Measurements from ENCODE around the gene KIRREL3.

The KIRREL3 gene

DNA sequence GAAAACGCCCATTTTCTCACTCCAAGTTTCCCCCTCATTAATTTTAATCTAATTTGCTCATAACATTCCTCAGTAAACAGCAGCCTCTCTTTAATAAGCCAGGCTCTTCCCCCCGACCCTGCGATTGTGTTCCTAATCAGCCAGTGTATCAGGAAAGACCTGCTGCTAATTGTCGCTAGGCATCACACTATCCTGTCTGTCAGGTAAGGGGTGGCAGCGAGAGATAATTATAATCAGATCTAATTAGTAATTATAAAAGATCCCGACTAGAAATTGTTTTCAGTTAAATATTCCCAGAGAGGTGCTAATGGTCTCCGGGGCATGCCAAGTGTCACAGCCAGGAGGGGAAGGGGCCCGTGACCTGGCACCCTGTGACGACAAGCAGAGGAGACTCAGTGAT is 502.3 kb downstream of the KIRREL3 start:
- DNase-seq: no peak

DNA sequence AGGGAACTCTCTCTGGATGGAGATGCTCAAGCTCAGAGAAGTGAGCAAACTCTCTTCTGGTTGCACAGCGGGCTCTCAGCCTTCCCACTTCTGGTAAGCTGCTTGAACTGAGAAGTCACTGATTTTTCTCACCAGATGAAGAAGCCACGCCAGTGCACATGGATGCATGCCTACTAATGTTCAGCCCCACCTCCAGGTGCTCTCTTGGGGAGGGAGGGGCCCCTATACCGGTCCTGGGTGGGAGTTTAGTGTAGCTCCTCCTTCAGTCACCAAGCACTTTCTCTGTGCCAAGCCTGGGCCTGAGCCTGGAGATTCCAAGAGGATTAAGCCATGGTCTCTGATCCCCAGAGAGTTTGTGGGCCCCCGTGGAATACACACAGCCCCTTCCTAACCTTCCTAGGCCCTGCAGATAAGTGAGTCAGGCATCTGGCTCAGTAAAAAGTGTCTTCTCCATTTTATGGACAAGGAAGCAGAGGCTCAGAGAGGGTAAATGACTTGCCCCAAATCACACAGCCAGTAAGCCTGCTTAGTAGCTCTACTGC is 502.9 kb downstream of the KIRREL3 start:
- DNase-seq: no peak

DNA sequence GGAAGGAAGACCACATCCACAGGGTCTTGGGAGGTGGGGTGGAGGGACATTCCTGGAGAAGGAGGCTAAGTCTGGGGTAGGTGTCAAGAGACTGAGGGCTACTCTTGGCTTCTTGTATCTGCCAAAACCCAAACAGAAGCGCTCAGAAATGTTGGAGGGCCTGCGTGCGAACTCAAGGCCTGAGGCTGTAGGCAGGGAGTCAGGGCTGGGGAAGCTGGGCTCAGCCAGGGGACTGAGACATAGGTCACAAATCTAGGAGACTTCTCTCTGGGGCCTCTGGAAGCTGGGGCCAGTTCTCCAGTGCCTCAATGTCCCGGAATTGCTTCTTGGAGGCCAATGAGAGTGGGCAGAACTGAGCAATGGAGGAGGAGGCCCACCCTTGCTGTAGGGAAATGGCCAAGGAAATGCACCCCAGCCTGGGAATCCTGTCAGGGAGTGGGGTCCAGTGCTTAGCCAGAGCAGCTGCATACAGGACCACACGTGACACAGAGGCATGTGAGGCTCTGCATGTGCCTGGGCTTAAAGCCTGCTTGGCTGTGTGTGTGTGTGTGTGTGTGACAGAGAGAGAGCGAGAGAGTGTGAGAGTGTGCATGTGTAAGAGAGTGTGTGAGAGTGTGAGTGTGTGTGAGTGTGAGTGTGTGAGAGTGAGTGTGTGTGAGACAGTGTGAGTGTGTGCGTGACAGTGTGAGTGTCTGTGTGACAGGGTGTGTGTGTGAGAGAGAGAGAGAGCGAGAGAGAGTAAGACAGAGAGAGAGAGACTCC is 503.8 kb downstream of the KIRREL3 start:
- no peak for DNase-seq

DNA sequence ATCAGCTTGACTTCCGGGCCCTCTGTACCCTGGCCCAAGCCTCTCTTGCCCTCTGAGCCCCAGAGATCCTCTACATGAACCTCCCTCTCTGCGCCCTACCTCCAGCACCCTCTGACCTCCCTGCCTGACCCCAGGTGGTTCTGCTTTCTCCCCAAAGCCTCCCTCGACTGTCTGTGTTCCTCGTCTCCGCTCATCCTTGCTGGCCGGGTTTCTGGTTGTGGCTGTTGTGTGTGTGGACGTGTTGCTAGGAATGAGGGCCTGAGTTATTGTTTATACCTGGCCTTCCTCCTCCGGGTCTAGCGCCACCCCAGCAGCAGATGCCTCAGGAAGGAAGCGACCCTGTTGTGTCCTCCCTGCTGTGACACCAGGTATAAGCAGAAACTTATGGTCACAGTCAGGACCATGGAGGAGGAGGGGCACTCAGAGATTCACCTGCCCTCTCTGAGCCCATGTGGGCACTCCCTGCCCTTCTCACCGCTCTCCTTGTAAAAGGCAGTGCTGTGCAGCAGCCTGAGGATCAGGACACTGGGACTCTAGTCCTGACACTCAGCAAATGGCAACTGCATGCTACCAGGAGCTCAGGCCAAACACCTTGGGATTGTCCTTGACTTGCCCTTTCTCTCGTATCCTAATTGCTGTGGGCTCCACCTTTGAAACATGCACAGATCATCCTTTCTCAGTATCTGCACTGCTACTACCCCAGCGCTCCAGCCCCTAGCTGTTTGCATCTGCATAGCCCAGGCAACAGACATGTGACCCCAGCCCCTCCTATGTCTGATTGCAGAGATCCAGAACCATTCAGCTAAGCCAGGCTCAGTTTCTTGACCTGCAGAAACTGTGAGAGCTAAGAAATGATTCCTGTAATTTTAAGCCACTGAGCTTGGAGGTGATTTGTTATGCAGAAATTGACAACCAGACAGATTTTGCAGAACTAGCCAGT is 505.0 kb downstream of the KIRREL3 start:
- DNase-seq: no peak

DNA sequence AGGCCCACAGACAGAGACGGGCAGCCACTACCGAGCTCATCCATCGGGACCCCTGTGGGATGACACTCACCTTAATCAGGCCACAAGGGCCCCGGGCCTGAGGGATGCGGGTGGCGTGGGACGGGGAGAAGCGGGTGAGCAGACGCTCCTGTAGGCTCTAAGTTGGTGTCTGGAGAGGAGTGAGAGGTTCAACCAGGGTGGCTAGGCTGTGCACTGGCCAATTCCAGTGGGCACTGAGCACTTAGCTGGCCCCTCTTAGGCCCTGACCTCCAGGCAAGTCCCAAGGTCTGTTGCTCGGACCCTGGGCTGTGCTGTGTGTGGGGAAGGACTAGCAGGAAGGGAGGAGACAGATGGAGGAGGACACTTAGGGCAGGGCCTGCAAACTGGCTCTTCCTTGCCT is 505.7 kb downstream of the KIRREL3 start:
- no peak for DNase-seq

GRCh38 chr11:126492331-126493082 is 508.1 kb downstream of the KIRREL3 start:
- no peak for DNase-seq

GRCh38 chr11:126491092-126491491 is 509.5 kb downstream of the KIRREL3 start:
- no peak for DNase-seq

GRCh38 chr11:126489836-126490660 is 510.5 kb downstream of the KIRREL3 start:
- no peak for DNase-seq

DNA sequence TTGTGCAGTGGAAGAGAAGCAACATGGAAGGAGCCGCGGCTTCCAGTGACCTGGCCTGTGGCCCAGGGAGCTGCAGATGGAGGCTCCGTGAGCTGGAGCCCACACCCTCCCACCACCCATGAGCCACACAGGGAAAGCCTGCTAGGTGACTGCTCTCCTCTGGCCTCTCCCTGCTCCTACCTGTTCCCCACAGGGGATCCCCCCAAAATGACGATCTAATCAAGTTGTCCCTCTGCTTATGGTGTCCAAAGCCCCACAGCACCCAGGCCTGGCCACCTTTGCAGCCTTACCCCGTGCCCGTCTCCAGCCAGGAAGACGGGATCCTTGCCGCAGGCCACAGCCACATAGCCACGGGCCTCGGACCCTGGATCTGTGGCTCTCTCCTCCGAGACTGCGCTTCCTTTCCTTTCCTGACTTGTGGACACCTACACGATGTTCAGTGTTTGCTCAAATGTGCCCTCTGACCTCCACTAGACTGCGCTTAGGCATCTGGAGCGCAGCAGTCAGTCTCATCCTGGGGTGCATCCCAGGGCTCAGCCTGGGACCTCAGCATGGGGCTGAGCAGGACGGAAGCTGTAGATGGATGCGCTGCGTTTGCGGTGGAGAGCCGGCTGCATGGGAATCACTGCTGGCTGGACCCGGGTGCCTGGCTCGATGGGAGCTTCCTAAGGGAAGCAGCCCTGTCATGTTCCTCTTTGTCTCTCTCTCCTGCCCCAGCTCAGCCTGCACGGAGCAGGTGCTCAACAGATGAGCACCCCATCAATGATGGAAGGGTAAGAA is 511.8 kb downstream of the KIRREL3 start:
- DNase-seq: no peak

DNA sequence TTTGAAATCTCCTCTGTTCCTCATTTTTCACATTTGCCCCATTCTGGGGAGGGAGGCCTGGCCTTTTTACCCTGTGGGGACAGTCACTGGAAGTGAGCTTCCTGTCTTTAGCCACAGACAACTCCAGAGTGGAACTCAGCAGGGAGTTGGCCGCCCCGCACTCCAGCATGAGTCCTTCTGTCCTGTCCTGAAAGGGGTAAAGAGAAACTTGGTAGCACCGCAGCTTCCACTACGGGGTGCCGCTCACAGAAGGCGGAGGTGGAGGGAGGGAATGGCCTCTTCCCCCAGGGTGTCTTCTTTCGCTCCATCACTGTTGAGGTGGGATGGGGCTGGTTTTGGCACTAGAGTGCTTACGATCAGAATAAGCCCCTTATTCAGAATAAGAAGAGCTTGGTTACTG is 512.9 kb downstream of the KIRREL3 start:
- no peak for DNase-seq

- no peak for DNase-seq
Measured at GRCh38 chr11:126485986-126486635, 514.5 kb downstream of the KIRREL3 start.

DNA sequence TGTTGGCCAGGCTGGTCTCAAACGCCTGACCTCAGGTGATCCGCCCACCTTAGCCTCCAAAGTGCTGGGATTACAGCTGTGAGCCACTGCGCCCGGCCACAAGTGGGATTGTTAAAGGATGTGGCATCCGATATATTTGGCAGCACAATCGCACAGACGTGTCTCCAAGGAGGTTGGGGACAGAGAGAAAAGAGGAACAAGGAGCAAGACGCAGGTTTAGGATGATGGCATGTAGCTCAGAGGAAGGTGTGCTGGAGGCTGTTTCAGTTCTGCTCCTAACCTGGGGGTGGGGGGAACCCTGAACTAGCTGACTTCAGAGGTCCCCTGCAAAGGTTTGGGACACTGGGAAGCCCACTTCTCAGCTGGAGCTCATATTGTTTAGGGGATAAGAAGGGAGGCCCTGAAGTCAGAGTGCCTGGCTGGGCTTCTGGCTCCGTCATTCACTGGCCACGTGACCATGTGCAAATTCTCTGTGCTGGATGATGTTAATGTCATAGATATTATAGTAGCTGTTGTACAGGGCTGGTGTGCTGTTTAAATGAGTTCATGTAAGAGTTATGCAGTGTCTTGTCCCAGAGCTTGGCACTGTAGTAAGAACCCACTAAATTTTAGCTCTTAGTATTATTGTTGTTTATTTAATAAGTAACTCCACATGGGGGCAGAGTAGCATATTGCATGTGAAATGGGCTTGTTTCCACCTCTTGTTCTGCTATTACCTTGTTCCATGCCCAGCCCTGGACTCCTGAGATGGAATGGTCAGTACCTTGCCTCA is 515.4 kb downstream of the KIRREL3 start:
- no peak for DNase-seq

- no peak for DNase-seq
Measured at GRCh38 chr11:126484266-126484665, 516.3 kb downstream of the KIRREL3 start.

GRCh38 chr11:126483621-126484195 is 516.9 kb downstream of the KIRREL3 start:
- no peak for DNase-seq

- DNase-seq: no peak
Measured at GRCh38 chr11:126482586-126483108, 517.9 kb downstream of the KIRREL3 start.

DNA sequence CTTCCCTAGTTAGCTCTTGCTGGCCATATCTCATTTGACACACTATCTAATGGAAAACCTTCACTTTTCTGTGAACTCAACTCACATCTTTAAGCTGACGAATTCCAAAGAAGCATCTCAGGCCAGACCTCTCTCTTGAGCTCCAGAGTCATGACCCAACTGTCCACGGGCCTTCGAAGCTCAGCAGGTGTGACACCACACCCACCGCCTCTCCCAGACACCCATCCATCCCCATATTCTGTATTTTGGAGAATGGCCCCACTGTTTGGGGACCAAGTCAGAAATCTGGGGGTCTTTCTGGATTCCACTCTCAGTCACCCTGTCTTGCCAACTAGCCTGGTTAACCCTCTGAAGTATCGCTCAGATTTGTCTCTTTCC is 519.3 kb downstream of the KIRREL3 start:
- DNase-seq: no peak

GRCh38 chr11:126480410-126481302 is 519.9 kb downstream of the KIRREL3 start:
- DNase-seq: peak; percentile 56 to 59

- no peak for DNase-seq
Measured at GRCh38 chr11:126480015-126480409, 520.6 kb downstream of the KIRREL3 start.
